ENCODE results near the gene SPANXN5.
"Not testable (repeated sequence)": the region's sequence is repeated elsewhere in the genome, so short reads cannot be mapped to it uniquely, and the experiment has no call there.

Gene SPANXN5

GRCh38 chrX:52797327-52797726, at the start of gene SPANXN5:
Gene SPANXN5, minus strand, starts transcription at chrX:52797427. Its CDS starts 79 bp downstream, at chrX:52797348.
- not testable (repeated sequence) for DNase-seq

GRCh38 chrX:52843619-52844018, 46.4 kb upstream of the SPANXN5 start:
- DNase-seq, result not testable (repeated sequence)

GRCh38 chrX:52839137-52839536, 41.9 kb upstream of the SPANXN5 start:
- DNase-seq, result no peak

GRCh38 chrX:52830551-52830950, 33.3 kb upstream of the SPANXN5 start:
- DNase-seq, result no peak

GRCh38 chrX:52824608-52825007, 27.4 kb upstream of the SPANXN5 start:
- no peak for DNase-seq

- no peak for DNase-seq
Observed at GRCh38 chrX:52821079-52821760, 24.0 kb upstream of the SPANXN5 start.

- no peak for DNase-seq
Observed at GRCh38 chrX:52819788-52820187, 22.6 kb upstream of the SPANXN5 start.

GRCh38 chrX:52811065-52811625, 13.9 kb upstream of the SPANXN5 start, which contains the start of gene XAGE5:
Gene XAGE5, plus strand, starts transcription at chrX:52811287. Its CDS starts 1,280 bp downstream, at chrX:52812567.
- DNase-seq, result no peak

- not testable (repeated sequence) for DNase-seq
Observed at GRCh38 chrX:52804876-52805275, 7.6 kb upstream of the SPANXN5 start.

GRCh38 chrX:52773504-52773903, 23.7 kb downstream of the SPANXN5 start:
- not testable (repeated sequence) for DNase-seq

- DNase-seq, result not testable (repeated sequence)
Observed at GRCh38 chrX:52765983-52766382, 31.2 kb downstream of the SPANXN5 start.

- not testable (repeated sequence) for DNase-seq
Observed at GRCh38 chrX:52750952-52751351, 46.3 kb downstream of the SPANXN5 start, which contains the start of gene SSX2B. Gene SSX2B, plus strand, starts transcription at chrX:52751252. Its CDS starts 1,429 bp downstream, at chrX:52752681.

Data from left hindlimb (tissue), 1 donor.